22Rv1 (cell line): ENCODE measurements around the gene PUS1.

Experiments used
- ZFX ChIP-seq: fragments of 450-650 bp; IDR thresholded peaks from 2 replicates; pipeline ENCODE4 v1.6.1; 2017; ENCODE audit warnings: antibody characterized with exemption, borderline replicate concordance
- TF ChIP-seq, protein P1 (sequence below): fragments of 450-650 bp; IDR thresholded peaks from 2 replicates; pipeline ENCODE4 v1.5.1; 2017; ENCODE audit warnings: mild to moderate bottlenecking

DNA sequence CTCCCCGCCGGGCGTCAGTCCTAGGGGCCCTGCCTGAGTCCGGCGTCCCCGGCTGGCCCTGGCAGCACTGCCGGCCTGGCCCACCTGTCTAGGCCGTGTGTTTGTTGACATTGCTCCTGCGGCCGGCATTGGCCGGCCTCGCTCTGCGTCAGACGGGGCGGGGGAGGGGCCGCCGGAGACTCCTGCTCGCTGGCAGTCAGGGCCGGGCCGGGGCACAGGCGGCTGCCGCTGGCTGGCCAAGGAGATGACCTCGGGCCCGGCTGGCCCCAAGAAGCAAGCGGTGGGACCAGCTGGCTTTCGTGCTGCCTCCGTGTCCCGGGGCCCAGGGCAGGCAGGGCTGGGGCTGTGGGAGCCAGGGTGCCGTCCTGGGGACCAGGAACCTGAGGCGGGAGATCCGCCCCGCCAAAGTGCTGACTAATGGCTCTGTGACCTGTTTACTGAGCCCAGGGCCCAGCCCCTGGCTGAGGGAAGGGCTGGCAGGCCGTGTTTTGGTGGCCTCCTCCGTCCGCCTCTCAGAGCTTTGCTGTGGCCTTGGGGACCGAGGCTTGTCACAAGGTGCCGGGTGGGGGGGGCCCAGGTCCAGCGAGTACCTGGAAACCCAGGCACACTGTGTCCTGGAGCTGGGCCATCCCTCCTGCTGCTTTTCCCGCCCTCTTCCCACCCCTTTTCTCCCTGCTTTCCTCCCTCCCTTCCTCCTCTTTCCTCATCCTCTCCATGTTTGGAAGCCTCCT is 32.8 kb upstream of the PUS1 start:
- TF ChIP-seq, protein P1, sequence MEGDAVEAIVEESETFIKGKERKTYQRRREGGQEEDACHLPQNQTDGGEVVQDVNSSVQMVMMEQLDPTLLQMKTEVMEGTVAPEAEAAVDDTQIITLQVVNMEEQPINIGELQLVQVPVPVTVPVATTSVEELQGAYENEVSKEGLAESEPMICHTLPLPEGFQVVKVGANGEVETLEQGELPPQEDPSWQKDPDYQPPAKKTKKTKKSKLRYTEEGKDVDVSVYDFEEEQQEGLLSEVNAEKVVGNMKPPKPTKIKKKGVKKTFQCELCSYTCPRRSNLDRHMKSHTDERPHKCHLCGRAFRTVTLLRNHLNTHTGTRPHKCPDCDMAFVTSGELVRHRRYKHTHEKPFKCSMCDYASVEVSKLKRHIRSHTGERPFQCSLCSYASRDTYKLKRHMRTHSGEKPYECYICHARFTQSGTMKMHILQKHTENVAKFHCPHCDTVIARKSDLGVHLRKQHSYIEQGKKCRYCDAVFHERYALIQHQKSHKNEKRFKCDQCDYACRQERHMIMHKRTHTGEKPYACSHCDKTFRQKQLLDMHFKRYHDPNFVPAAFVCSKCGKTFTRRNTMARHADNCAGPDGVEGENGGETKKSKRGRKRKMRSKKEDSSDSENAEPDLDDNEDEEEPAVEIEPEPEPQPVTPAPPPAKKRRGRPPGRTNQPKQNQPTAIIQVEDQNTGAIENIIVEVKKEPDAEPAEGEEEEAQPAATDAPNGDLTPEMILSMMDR = no peak
- TF ChIP-seq ZFX = no peak
